H1 (cell line): ENCODE measurements around the gene GIGYF2. TPM values are rescaled to one million over a fixed set of nuclear protein-coding genes. Genes with fewer than 3 reads are reported as not detected.

Experiments used
- ATF3 ChIP-seq: IDR thresholded peaks from 2 replicates; pipeline ENCODE4 v1.6.1; 2011; ENCODE audit warnings: low read depth, mild to moderate bottlenecking, low read length; ENCODE audit not compliant: insufficient read depth
- BRCA1 ChIP-seq: IDR thresholded peaks from 2 replicates; pipeline ENCODE4 v1.6.1; 2012; ENCODE audit warnings: low read depth, low read length, improper control_type of control experiment
- CHD7 ChIP-seq: fragments of 300-600 bp; sonication (generic); IDR thresholded peaks from 2 replicates; pipeline ENCODE4 v1.7.1; 2012; ENCODE audit warnings: low read length, moderate library complexity, mild to moderate bottlenecking, inconsistent platforms; ENCODE audit not compliant: insufficient replicate concordance
- JUN ChIP-seq: IDR thresholded peaks from 2 replicates; pipeline ENCODE4 v1.6.1; 2011; ENCODE audit warnings: low read depth, mild to moderate bottlenecking, improper control_type of control experiment, low read length
- JUND ChIP-seq: IDR thresholded peaks from 2 replicates; pipeline ENCODE4 v1.6.1; 2011; ENCODE audit warnings: mild to moderate bottlenecking, improper control_type of control experiment, low read length
- KDM1A ChIP-seq: fragments of 200-600, 300-600 bp; sonication (generic); IDR thresholded peaks from 2 replicates; pipeline ENCODE4 v1.7.1; 2016; ENCODE audit warnings: mild to moderate bottlenecking, low read length, borderline replicate concordance
- PHF8 ChIP-seq: fragments of 200-600 bp; sonication (generic); conservative IDR thresholded peaks from 2 replicates; pipeline ENCODE4 v1.7.1; 2012; ENCODE audit warnings: low read depth, mild to moderate bottlenecking, inconsistent platforms, low read length, moderate library complexity
- POLR2AphosphoS5 ChIP-seq: IDR thresholded peaks from 2 replicates; pipeline ENCODE4 v1.6.1; 2011; ENCODE audit warnings: low read depth, low read length
- SP2 ChIP-seq: IDR thresholded peaks from 2 replicates; pipeline ENCODE4 v1.6.1; 2012; ENCODE audit warnings: mild to moderate bottlenecking, low read length, inconsistent platforms
- TAF1 ChIP-seq: IDR thresholded peaks from 2 replicates; pipeline ENCODE4 v1.6.1; 2011; ENCODE audit warnings: mild to moderate bottlenecking, low read depth, low read length
- ZNF274 ChIP-seq: IDR thresholded peaks from 2 replicates; pipeline ENCODE4 v1.7.0; 2012; ENCODE audit warnings: low read length, borderline replicate concordance; ENCODE audit errors: extremely low read depth
- polyA plus RNA-seq, 7 experiments: library from polyadenylated mRNA; depleted of rRNA in 3 of 7; stranded (reverse) in 5 of 7; unstranded in 2 of 7; fragments of >200 nt in 5 of 7; fragments of 200-250 nt in 2 of 7; gene quantifications; 1 replicate in 5 of 7; 2 replicates in 1 of 7; 4 replicates in 1 of 7; pipeline versions ENCODE4 v1.2.1 to v1.2.3, GENCODE V29; 2011 to 2013; ENCODE audit warnings: missing spikeins in 2 of 7, mixed read lengths in 2 of 7
- total RNA-seq: library from RNA; stranded (reverse); fragmentation: NEBNext Ultra II Directional; extraction: Animal tissue kit (Norgen Biotek cat#: 25700); gene quantifications from 2 replicates; pipeline ENCODE4 v1.2.1, GENCODE V29; 2021

The GIGYF2 gene
- total and polyA plus RNA-seq, 2 of the 8 experiments (the other 6 are each of a cell fraction or from before 2014, with no cell fraction given) = 22.3 to 62.0 TPM

DNA sequence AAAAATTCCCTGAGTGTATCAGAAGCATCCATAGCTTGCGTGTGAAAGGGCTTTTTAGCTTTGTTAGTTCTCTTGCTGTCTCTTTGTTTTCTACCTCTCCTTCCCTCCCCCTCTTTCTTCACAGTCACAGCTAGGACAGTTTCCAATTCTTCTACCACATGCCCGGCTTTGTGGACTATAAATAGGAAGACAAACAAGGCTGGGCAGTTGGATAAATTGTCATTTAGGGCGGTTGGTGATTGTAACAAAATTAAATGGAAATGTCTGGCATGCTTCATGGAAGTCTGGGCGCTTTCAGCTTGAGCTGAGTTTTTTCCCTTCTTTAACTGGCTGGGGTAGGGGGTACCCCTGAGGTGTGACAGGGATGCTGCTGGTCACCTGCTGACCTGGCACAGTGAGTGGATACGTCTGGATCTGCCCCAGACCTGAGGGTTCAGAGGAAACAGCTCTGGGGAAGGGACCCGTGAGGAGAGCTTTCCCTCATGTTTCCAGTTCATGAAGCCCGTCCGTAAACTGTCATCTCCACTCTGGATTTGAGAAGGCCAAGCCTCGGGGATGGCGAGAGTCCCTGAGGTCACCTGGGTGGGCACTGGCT is 29.0 kb upstream of the GIGYF2 start (continued):
- TF ChIP-seq CHD7 (no peak), SP2 (no peak), PHF8 (no peak), ZNF274 (no peak), TAF1 (no peak), POLR2AphosphoS5 (no peak), BRCA1 (no peak), ATF3 (no peak), JUND (no peak), JUN (no peak), KDM1A (no peak)
